DMS114 treated with DMSO at 0.1 percent for 48 hours (cell line): ENCODE measurements around the gene SOS2.
A peak's percentile ranks its signal among the peaks of the same experiment; 100 is the strongest.

Experiments used
- DNase-seq: peaks from one replicate; lab custom pipeline; 2025; ENCODE audit not compliant: unreplicated experiment; lab: John Stamatoyannopoulos, UW

SOS2 gene

DNA sequence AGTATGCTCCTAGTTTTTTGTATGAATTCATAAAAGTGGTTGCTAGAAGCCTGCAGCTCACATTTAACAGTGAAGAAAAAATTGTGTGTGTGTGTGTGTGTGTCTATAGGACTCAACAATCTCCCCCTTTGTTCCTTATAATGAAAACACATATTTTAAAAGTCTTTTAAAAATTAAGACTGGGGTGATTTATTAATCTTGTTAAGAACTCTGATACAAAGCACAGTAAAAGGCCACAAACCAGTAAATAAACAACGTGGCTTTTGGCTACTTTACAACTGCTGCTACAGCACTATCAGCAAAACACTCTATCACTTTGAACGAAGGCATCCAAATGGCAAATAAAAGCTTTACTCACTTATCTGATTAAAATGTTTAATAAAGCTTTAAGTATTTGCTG lies 114.4 kb downstream of the SOS2 start:
- DNase-seq = no peak

DNA sequence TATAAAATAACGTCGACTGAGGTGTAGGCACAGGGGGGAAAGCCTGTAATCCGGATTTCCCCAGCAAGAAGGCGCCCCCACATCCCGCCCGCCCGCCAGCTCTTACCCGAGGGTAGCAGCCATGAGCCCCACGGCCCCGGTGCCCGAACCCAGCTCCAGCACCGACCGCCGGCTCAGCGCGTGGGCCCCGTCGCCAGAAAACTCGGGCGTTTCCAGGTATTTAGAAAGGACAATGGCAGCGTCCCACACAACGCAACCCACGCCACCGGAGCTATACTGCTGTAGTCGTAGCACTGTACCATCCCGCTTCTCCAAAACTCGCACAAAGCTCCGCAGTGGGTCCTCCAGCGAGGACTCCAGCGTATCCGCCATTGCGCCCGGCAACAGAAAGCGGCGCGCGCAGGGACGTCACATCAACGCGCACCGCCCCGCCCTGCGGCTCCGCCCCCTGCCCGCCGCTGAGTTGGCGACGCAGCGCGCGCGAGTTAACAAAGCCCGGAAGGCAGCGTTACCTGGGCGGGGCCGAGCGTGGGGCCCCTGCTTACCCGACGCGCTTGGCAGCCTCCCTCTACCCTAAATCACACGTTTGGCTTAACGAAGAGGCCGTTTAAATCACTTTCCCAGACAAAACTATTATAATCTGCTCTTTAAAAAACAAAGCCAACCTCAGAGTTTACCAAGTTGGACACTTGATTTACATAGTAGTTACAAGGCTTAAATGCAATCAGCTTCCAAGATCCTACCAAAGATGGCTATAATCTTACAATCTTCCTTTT lies 115.0 kb downstream of the SOS2 start, which contains the start of gene VCPKMT:
Gene VCPKMT, minus strand, starts transcription at position 392 of the 776 bp plus-strand sequence. Its CDS starts 20 bp downstream, at position 372.
- DNase-seq = peak; percentile 83

DNA sequence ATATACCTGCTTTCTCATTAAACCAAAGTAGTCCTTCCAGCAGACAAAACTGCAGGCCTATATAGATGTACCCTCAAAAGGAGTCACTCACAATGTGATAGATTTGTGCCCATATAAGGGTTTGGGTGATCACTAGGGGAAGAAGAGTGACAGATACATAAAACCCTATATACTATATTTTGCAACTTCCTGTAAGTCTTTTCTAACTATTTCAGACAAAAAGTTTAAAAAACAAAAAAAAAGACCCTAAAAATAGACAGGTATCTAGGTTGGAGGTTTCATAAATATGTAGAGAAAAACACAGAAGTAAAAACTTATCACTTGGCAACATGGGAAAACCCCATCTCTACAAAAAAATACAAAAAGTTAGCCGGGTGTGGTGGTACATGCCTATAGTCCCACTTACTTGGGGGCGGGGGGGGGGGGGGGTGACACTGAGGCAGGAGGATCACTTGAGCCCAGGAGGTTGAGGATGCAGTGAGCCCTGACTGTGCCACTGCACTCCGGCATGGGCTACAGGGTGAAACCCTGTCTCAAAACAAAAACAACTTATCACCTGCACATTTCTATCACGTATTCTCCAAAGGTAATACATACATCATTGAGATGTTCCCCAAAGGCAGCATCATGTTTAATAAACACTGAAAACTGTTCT lies 117.9 kb downstream of the SOS2 start:
- no peak for DNase-seq

DNA sequence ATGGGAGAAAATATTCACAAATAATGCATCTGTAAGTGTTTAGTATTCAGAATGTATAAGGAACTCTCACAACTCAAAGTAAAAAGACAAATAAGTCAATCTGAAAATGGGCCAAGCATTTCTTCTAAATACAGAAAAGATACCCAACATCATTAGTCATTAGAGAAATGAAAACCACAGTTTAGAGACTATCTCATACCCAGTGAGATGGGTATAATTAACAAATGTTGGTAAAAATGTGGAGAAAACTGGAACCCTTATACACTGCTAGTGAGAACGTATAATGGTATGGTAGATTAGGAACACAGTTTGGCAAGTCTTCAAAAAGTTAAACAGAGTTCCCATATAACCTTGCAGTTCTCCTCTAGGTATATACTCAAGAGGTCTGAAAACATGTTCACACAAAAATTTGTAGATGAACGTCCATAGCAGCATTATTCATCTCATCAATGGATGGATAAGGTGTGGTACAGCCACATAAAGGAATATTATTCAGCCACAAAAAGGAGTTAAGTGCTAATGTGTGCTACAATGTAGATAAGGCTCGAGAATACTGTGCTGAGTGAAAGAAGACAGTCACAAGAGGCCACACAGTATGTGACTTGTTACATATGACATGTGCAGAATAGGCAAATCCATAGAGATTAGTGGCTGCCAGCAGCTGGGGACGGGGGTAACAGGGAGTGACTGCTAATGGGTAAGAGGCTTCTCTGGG lies 120.9 kb downstream of the SOS2 start:
- DNase-seq = no peak

DNA sequence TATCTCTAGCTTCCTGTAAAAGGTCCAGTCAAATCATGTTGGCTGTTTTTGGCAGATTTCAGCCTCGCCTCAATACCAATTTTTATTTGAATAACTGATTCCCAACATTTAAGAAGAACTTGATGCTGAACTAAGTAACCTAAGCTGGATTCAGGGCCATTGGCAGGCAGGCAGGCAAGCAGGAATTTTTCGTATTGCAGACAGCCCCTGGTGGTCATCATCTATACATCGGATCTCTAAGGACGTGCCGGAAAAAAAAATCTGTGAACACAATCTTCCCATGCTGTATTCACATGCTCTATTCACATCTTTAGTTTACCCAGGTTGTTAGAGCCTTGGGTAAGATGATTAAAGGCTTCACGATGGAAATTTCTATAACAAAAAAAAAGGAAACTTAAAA lies 122.0 kb downstream of the SOS2 start:
- peak; percentile 19 for DNase-seq

DNA sequence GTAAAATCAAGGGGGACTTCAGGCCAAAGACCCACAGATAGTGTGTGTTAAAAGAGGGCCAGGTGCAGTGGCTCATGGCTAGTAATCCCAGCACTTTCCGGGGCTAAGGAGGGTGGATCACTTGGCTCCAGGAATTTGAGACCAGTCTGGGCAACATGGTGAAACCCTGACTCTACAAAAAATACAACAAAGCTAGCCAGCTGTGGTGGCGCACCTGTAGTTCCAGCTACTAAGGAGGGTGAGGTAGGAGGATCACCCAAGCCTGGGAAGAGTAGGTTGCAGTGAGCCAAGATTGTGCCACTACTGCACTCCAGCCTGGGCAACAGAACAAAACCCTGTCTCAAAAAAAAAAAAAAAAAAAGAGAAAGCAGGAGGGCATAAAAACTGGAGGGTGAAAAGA lies 123.5 kb downstream of the SOS2 start:
- no peak for DNase-seq

DNA sequence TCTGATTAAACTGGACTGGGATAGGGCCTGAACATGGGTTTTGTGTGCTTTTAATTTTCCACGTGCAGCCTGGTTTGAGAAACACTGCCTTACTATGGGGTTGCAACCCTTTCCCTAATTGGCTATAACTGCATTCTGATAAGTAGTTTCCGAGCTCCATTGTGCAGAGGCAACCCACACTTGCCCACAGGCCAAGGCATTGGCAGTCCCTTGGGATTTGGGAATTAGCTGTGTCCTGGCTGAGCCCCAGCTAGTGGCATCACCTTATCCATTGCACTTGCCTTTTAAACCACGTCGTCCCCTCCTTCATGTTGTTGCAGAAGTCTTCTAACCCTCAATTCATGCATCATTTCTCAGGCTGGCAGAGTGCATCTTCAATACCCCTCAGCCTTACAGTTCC lies 125.2 kb downstream of the SOS2 start:
- DNase-seq = no peak

DNA sequence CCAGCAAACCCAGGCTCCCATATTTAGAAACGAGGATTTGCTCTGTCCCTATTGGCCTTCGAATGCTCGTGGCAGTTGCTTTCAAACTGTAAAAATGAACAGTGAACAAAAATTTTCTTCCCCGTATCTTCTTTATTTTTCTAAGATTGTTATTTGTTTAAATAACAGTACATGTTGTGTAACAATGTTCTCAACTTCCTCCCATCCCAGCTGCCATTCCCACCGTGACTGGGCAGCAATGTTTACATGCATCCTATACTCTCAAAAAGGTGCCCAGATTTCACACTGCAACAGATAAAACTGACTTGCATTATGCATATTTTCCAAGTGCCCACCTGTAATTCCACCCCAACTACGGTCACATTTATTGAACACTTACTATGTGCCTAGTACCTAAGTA lies 127.8 kb downstream of the SOS2 start:
- no peak for DNase-seq

DNA sequence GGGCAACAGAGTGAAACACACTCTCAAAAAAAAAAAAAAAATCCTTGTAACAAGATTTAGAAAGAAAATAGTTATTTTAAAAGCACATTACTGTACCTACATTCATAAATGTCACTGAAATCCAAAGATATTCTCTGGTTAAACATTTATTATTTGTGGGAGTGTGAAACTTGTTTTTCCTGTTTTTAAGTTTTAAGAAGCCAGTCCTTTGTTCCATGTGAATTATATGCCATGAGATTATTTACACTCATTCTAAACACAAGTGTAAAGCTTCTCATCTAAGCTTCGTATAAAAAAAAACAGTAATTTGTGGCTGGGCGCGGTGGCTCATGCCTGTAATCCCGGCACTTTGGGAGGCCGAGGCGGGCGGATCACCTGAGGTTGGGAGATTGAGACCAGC lies 130.0 kb downstream of the SOS2 start:
- no peak for DNase-seq

DNA sequence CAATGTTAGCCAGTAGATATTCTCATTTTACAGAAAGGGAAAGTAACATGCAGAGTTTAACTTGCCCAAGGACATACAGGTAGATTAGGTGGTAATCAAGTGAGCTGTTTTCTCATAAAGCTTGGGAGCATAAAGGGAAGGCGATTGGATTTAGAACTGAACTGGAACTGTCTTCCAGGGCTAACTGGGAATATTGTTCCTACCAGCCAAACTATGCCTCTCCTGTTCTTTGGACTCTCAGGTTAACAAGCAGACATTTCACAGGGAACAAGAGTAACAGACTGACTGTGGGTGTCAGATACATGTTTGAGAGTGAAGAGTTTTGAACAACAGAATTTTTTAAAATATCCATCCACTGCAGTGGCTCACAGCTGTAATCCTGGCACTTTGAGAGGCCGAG lies 130.6 kb downstream of the SOS2 start:
- DNase-seq = no peak

DNA sequence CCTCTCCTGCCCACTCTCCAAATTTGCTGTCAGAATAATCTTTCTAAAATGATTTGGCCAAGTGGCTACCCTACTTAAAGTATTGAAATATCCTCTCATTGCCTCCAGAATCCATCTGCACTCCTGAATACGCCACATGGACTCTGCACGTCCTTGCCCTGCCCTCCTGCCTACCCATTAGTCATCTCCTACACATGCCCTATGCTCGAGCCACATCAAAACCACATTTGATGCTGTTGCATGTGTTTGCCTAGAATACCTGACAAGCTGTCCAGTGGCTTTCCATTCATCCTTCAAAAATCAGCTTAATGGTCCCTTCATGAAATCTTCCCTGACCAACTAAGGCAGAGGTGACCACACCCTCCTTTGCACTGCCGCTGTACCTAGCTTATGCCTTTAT lies 132.0 kb downstream of the SOS2 start:
- no peak for DNase-seq

DNA sequence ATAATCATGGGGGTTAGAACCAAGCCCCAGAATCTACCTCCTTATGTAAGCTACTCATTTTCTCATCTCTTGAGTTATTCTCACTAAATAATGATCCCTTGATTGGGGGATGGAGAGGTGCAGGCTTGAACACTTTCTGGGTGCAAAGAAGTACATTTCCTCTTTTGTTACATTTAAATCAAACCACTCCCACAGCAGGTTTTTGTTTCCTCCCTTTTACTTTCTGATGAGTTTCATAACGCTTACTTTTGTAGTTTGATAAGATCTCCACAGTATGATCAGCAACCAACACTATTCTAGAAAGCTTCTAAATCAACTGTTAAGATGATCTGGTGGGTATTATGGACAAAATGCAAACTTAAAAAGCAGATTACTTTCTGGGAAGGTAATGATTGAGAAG lies 135.5 kb downstream of the SOS2 start:
- DNase-seq = no peak

DNA sequence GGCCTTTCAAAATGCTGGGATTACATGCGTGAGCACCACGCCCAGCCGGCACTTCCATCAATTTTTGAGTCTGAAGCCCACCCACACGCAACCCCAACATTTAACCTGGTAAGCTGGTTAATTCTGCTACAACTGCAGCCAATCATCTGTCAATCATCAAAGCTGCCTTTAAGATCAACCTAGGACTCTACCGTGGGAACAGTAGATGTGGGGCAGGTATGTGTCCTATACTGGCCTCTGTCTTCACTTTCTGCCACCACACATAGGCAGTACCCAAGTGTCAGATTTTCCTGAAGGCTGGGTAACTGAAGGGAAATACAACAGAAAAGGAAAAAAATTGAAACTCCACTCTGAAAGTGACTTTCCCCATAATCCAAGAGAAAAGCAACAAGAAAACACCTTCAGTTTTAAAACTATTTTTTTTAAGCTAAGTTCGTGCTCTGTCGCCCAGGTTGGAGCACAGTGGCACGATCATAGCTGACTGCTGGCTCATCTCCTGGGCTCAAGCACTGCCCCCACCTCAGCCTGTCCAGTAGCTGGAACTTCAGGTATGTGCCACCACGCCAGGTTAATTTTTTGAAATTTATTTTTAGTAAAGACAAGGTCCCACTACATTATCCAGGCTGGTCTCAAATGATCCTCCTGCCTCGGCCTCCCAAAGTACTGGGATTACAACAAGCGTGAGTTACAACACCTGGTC lies 137.2 kb downstream of the SOS2 start:
- no peak for DNase-seq

DNA sequence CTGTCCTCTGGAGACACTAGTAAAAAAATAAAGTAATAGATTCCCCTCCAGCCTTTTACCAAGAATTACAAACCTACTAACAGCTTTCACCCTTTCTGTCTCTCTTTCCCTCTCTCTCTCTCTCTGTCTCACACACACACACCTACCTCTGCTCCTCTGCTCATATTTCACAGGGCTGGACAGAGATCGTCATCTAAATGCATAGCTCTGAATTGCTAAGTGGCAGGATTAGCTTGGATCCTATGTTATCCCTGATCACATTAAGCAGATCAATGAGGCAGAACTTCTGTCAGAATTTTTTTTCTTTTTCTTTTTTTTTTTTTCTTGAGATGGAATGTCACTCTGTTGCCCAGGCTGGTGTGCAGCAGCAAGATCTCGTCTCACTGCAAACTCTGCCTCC lies 137.9 kb downstream of the SOS2 start:
- no peak for DNase-seq

DNA sequence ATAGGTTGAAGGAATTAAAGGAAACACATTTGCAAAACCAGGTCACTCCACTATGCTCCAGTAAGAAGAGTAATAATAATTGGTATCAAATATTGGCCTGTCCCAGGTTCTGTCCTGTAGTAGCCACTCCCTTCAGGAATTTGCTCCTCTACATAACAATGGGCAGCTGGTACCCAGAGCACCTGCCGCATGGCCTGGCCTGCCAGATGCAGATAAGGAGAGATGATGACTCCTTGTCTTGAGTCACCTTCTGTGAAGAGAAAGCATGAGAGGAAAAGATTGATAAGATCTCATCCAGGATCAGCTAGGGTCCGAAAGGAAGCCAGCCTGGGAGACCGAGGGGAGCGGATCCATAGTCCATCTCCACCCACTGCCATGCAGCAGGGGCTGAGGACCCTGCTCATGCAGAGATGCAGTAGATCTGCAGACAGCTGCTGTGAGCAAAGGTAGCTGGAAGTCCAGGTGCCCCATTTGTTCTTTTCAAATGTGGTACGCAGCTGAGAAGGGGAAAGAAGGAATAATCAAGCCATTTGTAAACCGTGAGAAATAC lies 139.3 kb downstream of the SOS2 start:
- no peak for DNase-seq

DNA sequence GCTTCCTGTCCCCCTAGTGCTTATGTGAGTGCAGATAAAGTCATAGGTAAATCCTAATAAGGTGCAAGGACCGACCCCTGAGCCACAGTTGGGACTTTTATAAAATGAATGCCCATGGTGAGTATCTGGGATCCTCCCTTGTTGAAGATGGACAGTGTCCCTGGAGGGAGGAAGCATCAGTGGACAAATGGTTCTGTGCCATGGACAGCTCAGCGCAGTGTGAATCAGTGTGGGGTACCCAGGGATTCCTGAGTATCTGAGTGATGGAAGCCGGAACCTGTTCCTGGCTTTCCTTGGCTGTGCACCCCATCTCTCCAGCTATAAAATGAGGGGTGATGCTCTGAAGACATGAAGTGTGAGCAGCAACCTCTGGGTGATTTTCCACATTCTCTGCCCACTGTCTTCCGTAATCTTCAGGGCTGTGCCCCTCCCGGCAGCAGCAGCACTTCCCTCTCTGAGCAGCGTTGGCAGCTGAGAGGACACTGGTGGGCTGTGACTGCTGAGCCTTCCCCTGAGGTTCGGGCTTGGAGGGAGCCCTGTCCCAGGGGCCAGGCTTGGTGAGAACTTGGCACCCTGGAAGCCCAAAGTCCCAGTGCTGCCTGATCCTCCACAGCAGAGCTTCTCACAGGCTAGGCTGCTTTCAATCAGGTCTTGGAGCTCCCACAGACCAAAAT lies 140.0 kb downstream of the SOS2 start:
- no peak for DNase-seq

DNA sequence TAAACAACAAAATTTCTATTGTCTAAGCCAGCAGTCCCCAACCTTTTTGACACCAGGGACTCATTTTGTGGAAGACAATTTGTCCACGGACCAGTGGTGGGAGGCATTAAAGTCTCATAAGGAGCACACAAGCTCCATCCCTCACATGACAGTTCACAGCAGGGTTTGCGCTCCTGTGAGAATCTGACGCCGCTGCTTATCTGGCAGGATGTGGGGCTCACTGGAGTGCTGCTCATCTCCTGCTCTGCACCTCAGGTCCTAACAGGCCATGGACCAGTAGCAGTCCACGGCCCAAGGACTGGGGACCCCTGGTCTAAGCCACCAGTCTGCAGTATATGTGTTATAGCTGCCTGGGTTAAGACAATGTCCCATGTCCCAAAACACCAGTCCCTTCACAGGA lies 142.2 kb downstream of the SOS2 start:
- DNase-seq = no peak

DNA sequence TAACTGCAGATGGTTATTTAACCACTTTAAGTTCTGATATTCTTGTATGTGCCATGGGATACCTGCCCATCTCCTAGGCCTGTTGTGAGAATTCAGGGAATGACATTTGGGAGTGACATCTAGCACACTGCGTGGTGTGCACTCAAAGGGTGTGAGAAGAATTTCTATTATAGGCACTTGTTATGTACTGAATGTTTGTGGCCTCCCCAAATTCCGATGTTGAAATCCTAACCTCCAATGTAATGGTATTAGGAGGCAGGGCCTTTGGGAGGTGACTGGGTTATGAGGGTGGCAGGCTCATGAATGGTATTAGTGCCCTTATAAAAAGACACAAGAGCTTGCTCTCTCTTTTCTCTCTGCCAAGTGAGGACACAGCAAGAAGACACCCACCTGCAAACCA lies 142.6 kb downstream of the SOS2 start:
- DNase-seq = no peak

DNA sequence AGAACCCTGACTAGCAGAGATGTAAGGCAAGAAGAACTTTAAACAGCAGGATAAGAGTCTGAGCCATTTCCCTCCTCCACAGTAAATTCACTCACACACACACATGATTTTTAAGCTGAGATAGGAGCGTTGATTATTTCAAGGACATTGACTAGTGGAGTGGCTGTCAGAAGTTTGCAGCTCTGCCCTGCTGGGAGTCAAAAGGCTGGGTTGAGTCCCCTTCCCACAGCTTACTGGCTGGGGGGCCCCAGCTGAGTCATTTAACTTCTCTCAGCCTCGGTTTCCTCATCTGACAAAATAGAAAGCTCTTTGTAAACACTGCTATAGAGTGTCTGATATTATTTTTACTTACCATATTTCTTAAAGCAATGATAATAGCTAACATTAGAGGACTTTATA lies 143.3 kb downstream of the SOS2 start:
- no peak for DNase-seq

DNA sequence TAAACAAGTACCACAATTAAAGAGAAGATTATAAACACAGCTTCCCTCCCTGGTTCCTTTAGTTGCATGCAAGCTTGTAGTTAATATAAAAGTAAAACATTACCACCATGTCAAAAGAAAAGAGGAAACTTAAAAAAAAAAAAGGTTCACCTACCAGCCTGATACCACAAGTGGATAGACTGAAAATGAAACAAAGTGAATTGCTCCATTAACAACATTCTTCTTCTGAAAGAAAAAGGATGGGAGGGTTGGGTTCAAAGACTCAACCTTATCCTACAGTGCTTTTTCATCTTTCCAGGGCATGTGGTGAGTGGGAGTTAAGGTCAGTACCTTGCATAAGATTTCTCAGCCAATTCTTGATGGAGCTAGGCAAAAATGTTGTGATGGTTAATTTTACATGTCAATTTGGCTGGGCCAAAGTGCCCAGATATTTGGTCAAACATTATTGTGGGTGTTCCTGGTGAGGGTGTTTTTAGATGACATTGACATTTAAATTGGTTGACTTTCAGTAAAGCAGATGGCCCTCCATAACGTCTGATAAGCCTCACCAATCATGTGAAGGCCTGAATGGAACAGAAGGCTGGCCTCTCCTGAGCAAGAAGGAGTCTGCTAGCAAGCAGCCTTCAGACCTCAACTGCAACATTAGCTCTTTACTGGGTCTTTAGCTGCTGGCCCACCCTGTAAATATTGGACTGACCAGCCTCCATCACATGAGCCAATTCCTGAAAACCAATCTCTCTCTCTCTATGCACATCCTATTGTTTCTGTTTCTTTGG lies 143.8 kb downstream of the SOS2 start:
- DNase-seq = no peak
